CD4-positive, alpha-beta T cell (primary cell): ENCODE measurements around the gene SDK1. TPM values are rescaled to one million over a fixed set of nuclear protein-coding genes. Genes with fewer than 3 reads are reported as not detected.

Experiments
- ATAC-seq: fragments of 200-7000 bp; cut with Tn5 transposase; one replicate; pipeline ENCODE4 v1.10.0; 2022; ENCODE audit warnings: mild to moderate bottlenecking; ENCODE audit not compliant: poor library complexity
- CTCF ChIA-PET: fragments of 350-600 bp; sonication (Branson Sonifier 250); formaldehyde crosslinking; loops from one replicate; lab custom pipeline; 2021; ENCODE audit warnings: antibody characterized with exemption, inconsistent platforms; lab: Charles Lee
- POLR2A ChIA-PET: fragments of 350-600 bp; sonication (Branson Sonifier 250); formaldehyde crosslinking; loops from one replicate; lab custom pipeline; 2021; ENCODE audit warnings: antibody characterized with exemption, inconsistent platforms; lab: Charles Lee
- DNase-seq, 14 experiments: peaks; one replicate each; pipeline ENCODE4 v3.0.0-alpha.2; 2013 to 2020; ENCODE audit warnings: mixed read lengths in 2 of 14
- H3K27ac ChIP-seq, 2 donors: one replicate each; pipeline versions ENCODE4 v1.5.1 to v1.7.0; 2013; ENCODE audit warnings: low read length in 2 of 2, low read depth in 1 of 2, mild to moderate bottlenecking in 1 of 2
- H3K27me3 ChIP-seq, 2 experiments: 1 replicate in 1 of 2; 2 replicates in 1 of 2; pipeline versions ENCODE4 v1.6.1 to v1.7.0; 2013; ENCODE audit warnings: low read length in 2 of 2, control low read depth in 1 of 2, mild to moderate bottlenecking in 1 of 2, moderate library complexity in 1 of 2; ENCODE audit not compliant: insufficient read depth in 2 of 2, control insufficient read depth in 1 of 2
- H3K36me3 ChIP-seq: one replicate; pipeline ENCODE4 v1.6.1; 2013; ENCODE audit warnings: low read length, control low read depth; ENCODE audit not compliant: insufficient read depth
- H3K4me1 ChIP-seq: one replicate; pipeline ENCODE4 v1.6.1; 2013; ENCODE audit warnings: low read length, control low read depth; ENCODE audit not compliant: insufficient read depth
- H3K4me3 ChIP-seq: one replicate; pipeline ENCODE4 v1.5.1; 2013; ENCODE audit warnings: mild to moderate bottlenecking, low read length, moderate library complexity
- H3K9me3 ChIP-seq, 2 experiments: 1 replicate in 1 of 2; 2 replicates in 1 of 2; pipeline versions ENCODE4 v1.6.1 to v1.7.0; 2013; ENCODE audit warnings: low read length in 2 of 2, mild to moderate bottlenecking in 2 of 2, control low read depth in 1 of 2, moderate library complexity in 1 of 2; ENCODE audit not compliant: control insufficient read depth in 1 of 2, insufficient read depth in 1 of 2
- H3K27ac Mint-ChIP-seq: one replicate; pipeline ENCODE4 v1.8.0; 2020; ENCODE audit warnings: mixed read lengths
- H3K27me3 Mint-ChIP-seq: one replicate; pipeline ENCODE4 v1.8.0; 2021; ENCODE audit warnings: mixed read lengths
- H3K36me3 Mint-ChIP-seq: one replicate; pipeline ENCODE4 v1.8.0; 2021; ENCODE audit warnings: low read depth, mixed read lengths
- H3K4me1 Mint-ChIP-seq: one replicate; pipeline ENCODE4 v1.8.0; 2021; ENCODE audit warnings: low read depth, mixed read lengths
- H3K4me3 Mint-ChIP-seq: one replicate; pipeline ENCODE4 v1.8.0; 2020; ENCODE audit warnings: mild to moderate bottlenecking, mixed read lengths
- H3K9me3 Mint-ChIP-seq: one replicate; pipeline ENCODE4 v1.8.0; 2020; ENCODE audit warnings: mixed read lengths
- intact Hi-C, 2 experiments: fragments of 100-400 bp; cut with DNase I in 1 of 2; cut with micrococcal nuclease in 1 of 2; formaldehyde crosslinking; loops; one replicate each; pipeline versions ENCODE4 v1.15.1 to v1.9.0; 2023 to 2025; cut with DNase I, micrococcal nuclease
- total RNA-seq, 174 experiments: library from RNA in 2 of 174; stranded (reverse) in 2 of 174; gene quantifications; one replicate each; pipeline ENCODE4 v1.2.3 and lab custom pipeline; 2021 to 2026
- TF ChIP-seq, protein P1 (sequence below): fragments of 200-600 bp; IDR thresholded peaks from one replicate; pipeline ENCODE4 v1.8.0; 2022; ENCODE audit warnings: antibody characterized with exemption, mild to moderate bottlenecking

The SDK1 gene
- total RNA-seq, 2 experiments from 2014 or later = 1.1 to 1.3 TPM

GRCh38 chr7:3670898-3671297 lies 369.8 kb downstream of the SDK1 start:
- CTCF ChIA-PET = no interaction called here
- no peak overlapping the region for H3K4me3 Mint-ChIP-seq
- H3K27me3 Mint-ChIP-seq = no peaks in the 10 kb centered on the region

DNA sequence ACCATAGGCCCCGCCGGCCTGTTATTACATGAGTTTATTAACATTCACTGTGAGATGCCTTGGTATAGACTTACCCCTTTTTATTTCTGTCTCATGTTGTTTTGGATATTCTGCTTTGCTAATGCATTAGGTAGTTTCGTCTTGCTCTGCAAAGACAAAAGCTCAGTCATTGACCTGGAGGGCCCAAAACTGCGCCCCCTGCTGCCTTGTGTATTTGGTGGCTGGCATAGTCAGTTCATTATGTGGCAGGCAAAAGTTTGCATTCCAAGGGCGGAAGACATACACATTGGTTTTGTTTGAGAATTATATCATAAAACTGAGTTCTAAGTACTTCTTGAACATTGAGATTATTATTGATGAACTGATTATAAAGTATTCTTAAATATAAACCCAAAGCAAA lies 372.5 kb downstream of the SDK1 start:
- H3K4me3 Mint-ChIP-seq = no peak overlapping the region
- H3K27me3 ChIP-seq = no peaks in the 10 kb centered on the region
- no peak overlapping the region for H3K27ac ChIP-seq
- no peak overlapping the region for H3K4me3 ChIP-seq
- no peaks in the 10 kb centered on the region for H3K4me1 ChIP-seq
- peaks cover 8% of the 10 kb centered on the region for H3K4me1 Mint-ChIP-seq
- H3K36me3 Mint-ChIP-seq = no peaks in the 10 kb centered on the region
- no peaks in the 10 kb centered on the region for H3K27me3 Mint-ChIP-seq
- ChIA-PET CTCF (interaction anchor here (1.2 to 1.7 kb wide), 3 partner anchors 13 to 372 kb away, joined by 3 to 5 read pairs (median 4); partner anchors contain the start of gene SDK1), POLR2A (interaction anchor here (0.6 to 1.2 kb wide), 3 partner anchors 24 to 779 kb away, joined by 3 to 4 read pairs (median 3); partner anchors contain the start of gene SDK1)
- no peaks in the 10 kb centered on the region for H3K36me3 ChIP-seq
- intact Hi-C loops = loop anchor here (2.0 to 10.0 kb wide), 2 partner anchors 373 to 809 kb away; partner anchors contain the start of gene SDK1 (in 1 of the 2)
- H3K27ac Mint-ChIP-seq = no peak overlapping the region
- ATAC-seq (no peak), DNase-seq (peak; percentile 32 to 72 (median 47))
- H3K9me3 Mint-ChIP-seq = no peaks in the 10 kb centered on the region
- TF ChIP-seq, protein P1, sequence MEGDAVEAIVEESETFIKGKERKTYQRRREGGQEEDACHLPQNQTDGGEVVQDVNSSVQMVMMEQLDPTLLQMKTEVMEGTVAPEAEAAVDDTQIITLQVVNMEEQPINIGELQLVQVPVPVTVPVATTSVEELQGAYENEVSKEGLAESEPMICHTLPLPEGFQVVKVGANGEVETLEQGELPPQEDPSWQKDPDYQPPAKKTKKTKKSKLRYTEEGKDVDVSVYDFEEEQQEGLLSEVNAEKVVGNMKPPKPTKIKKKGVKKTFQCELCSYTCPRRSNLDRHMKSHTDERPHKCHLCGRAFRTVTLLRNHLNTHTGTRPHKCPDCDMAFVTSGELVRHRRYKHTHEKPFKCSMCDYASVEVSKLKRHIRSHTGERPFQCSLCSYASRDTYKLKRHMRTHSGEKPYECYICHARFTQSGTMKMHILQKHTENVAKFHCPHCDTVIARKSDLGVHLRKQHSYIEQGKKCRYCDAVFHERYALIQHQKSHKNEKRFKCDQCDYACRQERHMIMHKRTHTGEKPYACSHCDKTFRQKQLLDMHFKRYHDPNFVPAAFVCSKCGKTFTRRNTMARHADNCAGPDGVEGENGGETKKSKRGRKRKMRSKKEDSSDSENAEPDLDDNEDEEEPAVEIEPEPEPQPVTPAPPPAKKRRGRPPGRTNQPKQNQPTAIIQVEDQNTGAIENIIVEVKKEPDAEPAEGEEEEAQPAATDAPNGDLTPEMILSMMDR = peak; percentile 53
- no peaks in the 10 kb centered on the region for H3K9me3 ChIP-seq

More at GRCh38 chr7:3670898-3671297, 369.8 kb downstream of the SDK1 start:
- DNase-seq (peak in 1 of 14 experiments; percentile 11), ATAC-seq (no peak)
- H3K27me3 ChIP-seq = no peaks in the 10 kb centered on the region
- H3K4me1 ChIP-seq = no peaks in the 10 kb centered on the region
- POLR2A ChIA-PET = no interaction called here
- intact Hi-C loops = loop anchor here in 1 of 2 experiments (10.0 kb wide), 1 partner anchor 806 kb away; no protein-coding TSS in a partner anchor
- H3K9me3 Mint-ChIP-seq = no peaks in the 10 kb centered on the region
- H3K9me3 ChIP-seq = no peaks in the 10 kb centered on the region
- H3K27ac ChIP-seq = no peak overlapping the region
- H3K4me3 ChIP-seq = no peak overlapping the region
- H3K4me1 Mint-ChIP-seq = peaks cover 8% of the 10 kb centered on the region
- TF ChIP-seq, protein P1 = no peak
- no peak overlapping the region for H3K27ac Mint-ChIP-seq
- H3K36me3 ChIP-seq = no peaks in the 10 kb centered on the region
- H3K36me3 Mint-ChIP-seq = no peaks in the 10 kb centered on the region

DNA sequence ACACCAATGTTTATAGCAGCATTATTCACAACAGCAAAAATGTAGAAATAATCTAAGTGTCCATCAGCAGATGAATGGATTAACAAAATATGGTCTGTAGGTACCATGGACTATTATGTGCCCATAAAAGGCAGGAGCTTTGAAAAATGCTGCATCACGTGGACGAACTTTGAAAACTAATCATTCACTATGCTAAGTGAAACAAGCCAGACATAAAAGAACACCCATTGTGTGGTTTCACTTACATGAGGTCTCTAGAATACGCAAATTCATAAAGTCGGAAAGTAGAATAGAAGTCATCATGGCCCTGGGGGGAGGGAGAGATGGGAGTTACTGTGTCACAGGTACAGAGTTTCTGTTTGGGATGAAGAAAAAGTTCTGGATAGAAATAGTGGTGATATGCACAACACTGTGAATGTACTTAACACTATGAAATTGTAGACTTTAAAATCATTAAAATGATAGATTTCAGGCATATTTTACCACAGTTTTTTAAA lies 377.3 kb downstream of the SDK1 start:
- ChIA-PET CTCF (no interaction called here), POLR2A (no interaction called here)
- no peaks in the 10 kb centered on the region for H3K36me3 Mint-ChIP-seq
- no peaks in the 10 kb centered on the region for H3K9me3 Mint-ChIP-seq
- peaks cover 3% of the 10 kb centered on the region for H3K4me1 Mint-ChIP-seq
- Histone ChIP-seq H3K36me3 (no peaks in the 10 kb centered on the region), H3K4me3 (no peak overlapping the region), H3K27ac (no peak overlapping the region), H3K27me3 (no peaks in the 10 kb centered on the region), H3K4me1 (no peaks in the 10 kb centered on the region), H3K9me3 (no peaks in the 10 kb centered on the region)
- no peak for DNase-seq
- H3K4me3 Mint-ChIP-seq = no peak overlapping the region
- TF ChIP-seq, protein P1 = no peak
- H3K27me3 Mint-ChIP-seq = peaks cover 4% of the 10 kb centered on the region
- no peak for ATAC-seq
- intact Hi-C loops = loop anchor here in 1 of 2 experiments (10.0 kb wide), 1 partner anchor 814 kb away; no protein-coding TSS in a partner anchor
- no peak overlapping the region for H3K27ac Mint-ChIP-seq
